ENCODE results near the gene CLCF1. TPM values are rescaled to one million over a fixed set of nuclear protein-coding genes. Genes with fewer than 3 reads are reported as not detected.

The CLCF1 gene
- polyA plus RNA-seq, 1 donor (not counting 4 experiments of a cell fraction or from before 2014, with no cell fraction given): 2.7 TPM

GRCh38 chr11:67398661-67399563 lies 25.5 kb upstream of the CLCF1 start:
- no peaks in the 10 kb centered on the region for H3K27me3 ChIP-seq (ENCODE audit: control insufficient read depth, extremely low read depth, insufficient read depth, low read length)
- DNase-seq (ENCODE audit: low read depth, low spot score): no peak
- peaks cover 18% of the 10 kb centered on the region for H3K79me2 ChIP-seq (ENCODE audit: control insufficient read depth, insufficient read depth, low read length)
- no peak for TF ChIP-seq CTCF (optimal IDR thresholded peaks at IDR 0.05 in 1 of 3, IDR thresholded peaks at IDR 0.05 in 1 of 3, conservative IDR thresholded peaks at IDR 0.05 in 1 of 3; ENCODE audit: extremely low read depth in 1 of 3, insufficient read depth in 2 of 3, low read length in 3 of 3)
- no peak for TF ChIP-seq EZH2 (IDR thresholded peaks at IDR 0.05; ENCODE audit: low read length)
- dilution Hi-C loops (cut with MboI; ENCODE audit: extremely low pct_ligation_motif_present, low sequenced_read_pairs): no loop called here
- H3K4me2 ChIP-seq (ENCODE audit: control insufficient read depth, extremely low read depth, insufficient read depth, low read depth, low read length): no peak overlapping the region
- H3K4me3 ChIP-seq (ENCODE audit: control insufficient read depth in 2 of 3, extremely low read depth in 1 of 3, insufficient read depth in 2 of 3, low read depth in 1 of 3, low read length in 3 of 3): no peak overlapping the region
- peaks cover 12% of the 10 kb centered on the region for H3K4me1 ChIP-seq (ENCODE audit: control insufficient read depth, extremely low read depth, insufficient read depth, low read length)
- no peak for FAIRE-seq
- no peak overlapping the region for H2AFZ ChIP-seq (ENCODE audit: control insufficient read depth, low read length)
- no peak overlapping the region for H3K27ac ChIP-seq (ENCODE audit: control insufficient read depth, insufficient read depth, low read length)
- no peaks in the 10 kb centered on the region for H3K9me3 ChIP-seq (ENCODE audit: control insufficient read depth, low read depth, low read length)
- peaks cover 23 to 36% of the 10 kb centered on the region in 2 experiments for H3K36me3 ChIP-seq (ENCODE audit: control insufficient read depth in 2 of 2, extremely low read depth in 1 of 2, insufficient read depth in 2 of 2, low read length in 2 of 2)
- no peaks in the 10 kb centered on the region for H3K9me1 ChIP-seq (ENCODE audit: control insufficient read depth, extremely low read depth, insufficient read depth, low read length)
- H4K20me1 ChIP-seq (ENCODE audit: control insufficient read depth, extremely low read depth, insufficient read depth, low read length): no peaks in the 10 kb centered on the region
- H3K9ac ChIP-seq (ENCODE audit: control insufficient read depth, extremely low read depth, insufficient read depth, low read length): no peak overlapping the region

DNA sequence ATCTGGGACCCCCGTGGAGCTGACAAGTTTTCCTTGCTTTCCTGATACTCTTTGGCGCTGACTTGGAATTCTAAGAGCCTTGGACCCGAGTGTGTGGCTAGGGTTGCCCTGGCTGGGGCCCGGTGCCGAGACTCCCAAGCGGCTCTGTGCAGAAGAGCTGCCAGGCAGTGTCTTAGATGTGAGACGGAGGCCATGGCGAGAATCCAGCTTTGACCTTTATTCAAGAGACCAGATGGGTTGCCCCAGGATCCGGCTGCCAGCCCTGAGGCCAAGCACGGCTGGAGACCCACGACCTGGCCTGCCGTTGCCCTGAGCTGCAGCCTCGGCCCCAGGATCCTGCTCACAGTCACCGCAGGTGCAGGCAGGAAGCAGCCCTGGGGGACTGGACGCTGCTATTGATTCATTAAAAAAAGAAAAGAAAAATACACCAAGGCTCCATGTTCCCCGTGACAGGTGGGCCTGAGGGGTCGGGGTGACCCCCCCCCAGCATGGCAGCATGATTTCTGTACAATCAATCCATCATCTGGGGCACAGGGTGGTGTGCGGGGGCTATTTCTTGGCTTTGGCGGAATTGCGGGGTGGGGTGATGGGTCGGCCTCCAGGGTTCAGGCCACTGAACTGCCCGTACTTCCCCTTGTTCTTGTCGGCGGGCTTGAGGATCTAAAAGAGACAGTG lies 24.7 kb upstream of the CLCF1 start:
- peaks cover 12% of the 10 kb centered on the region for H3K4me1 ChIP-seq (ENCODE audit: control insufficient read depth, extremely low read depth, insufficient read depth, low read length)
- no peak for TF ChIP-seq EZH2 (IDR thresholded peaks at IDR 0.05; ENCODE audit: low read length)
- TF ChIP-seq CTCF (optimal IDR thresholded peaks at IDR 0.05 in 1 of 3, IDR thresholded peaks at IDR 0.05 in 1 of 3, conservative IDR thresholded peaks at IDR 0.05 in 1 of 3; ENCODE audit: extremely low read depth in 1 of 3, insufficient read depth in 2 of 3, low read length in 3 of 3): no peak
- no peak overlapping the region for H3K4me3 ChIP-seq (ENCODE audit: control insufficient read depth in 2 of 3, extremely low read depth in 1 of 3, insufficient read depth in 2 of 3, low read depth in 1 of 3, low read length in 3 of 3)
- peaks cover 18% of the 10 kb centered on the region for H3K79me2 ChIP-seq (ENCODE audit: control insufficient read depth, insufficient read depth, low read length)
- H3K27me3 ChIP-seq (ENCODE audit: control insufficient read depth, extremely low read depth, insufficient read depth, low read length): no peaks in the 10 kb centered on the region
- H2AFZ ChIP-seq (ENCODE audit: control insufficient read depth, low read length): no peak overlapping the region
- dilution Hi-C loops (cut with MboI; ENCODE audit: extremely low pct_ligation_motif_present, low sequenced_read_pairs): no loop called here
- H4K20me1 ChIP-seq (ENCODE audit: control insufficient read depth, extremely low read depth, insufficient read depth, low read length): no peaks in the 10 kb centered on the region
- FAIRE-seq (no peak), DNase-seq (ENCODE audit: low read depth, low spot score) (no peak)
- no peak overlapping the region for H3K9ac ChIP-seq (ENCODE audit: control insufficient read depth, extremely low read depth, insufficient read depth, low read length)
- H3K9me1 ChIP-seq (ENCODE audit: control insufficient read depth, extremely low read depth, insufficient read depth, low read length): no peaks in the 10 kb centered on the region
- H3K4me2 ChIP-seq (ENCODE audit: control insufficient read depth, extremely low read depth, insufficient read depth, low read depth, low read length): no peak overlapping the region
- H3K9me3 ChIP-seq (ENCODE audit: control insufficient read depth, low read depth, low read length): no peaks in the 10 kb centered on the region
- H3K27ac ChIP-seq (ENCODE audit: control insufficient read depth, insufficient read depth, low read length): no peak overlapping the region
- peaks cover 23 to 36% of the 10 kb centered on the region in 2 experiments for H3K36me3 ChIP-seq (ENCODE audit: control insufficient read depth in 2 of 2, extremely low read depth in 1 of 2, insufficient read depth in 2 of 2, low read length in 2 of 2)

Data from keratinocyte (primary cell).